ENCODE measurements around the gene ARHGAP22.

The ARHGAP22 gene

DNA sequence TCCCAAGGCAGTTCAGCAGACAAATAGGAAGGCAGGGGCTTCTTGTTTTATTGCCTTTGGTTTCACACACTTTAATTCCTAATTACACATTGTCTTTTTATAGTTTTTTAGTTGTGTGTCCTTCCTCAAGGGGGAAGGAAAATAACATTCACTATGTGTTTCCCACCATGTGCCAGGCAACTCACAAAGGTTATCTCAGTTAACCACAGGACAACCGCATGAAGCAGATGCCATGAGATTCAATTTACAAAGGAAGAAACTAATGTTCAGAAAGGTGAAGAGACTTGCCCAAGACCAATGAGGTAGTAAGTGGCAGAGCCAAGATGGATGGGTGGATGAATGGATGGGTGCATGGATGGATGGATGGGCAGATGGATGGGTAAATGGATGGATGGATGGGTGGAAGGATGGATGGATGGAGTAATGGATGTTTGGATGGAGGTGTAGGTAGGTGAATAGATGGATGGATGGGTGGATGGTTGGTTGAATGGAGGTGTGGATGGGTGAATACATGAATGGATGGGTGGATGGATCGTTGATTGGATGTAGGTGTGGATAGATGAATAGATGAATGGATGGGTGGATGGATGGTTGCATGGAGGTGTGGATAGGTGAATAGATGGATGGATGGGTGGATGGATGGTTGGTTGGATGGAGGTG is 77.9 kb downstream of the ARHGAP22 start:
- no peak for DNase-seq

- DNase-seq: no peak
These were observed 78.7 kb downstream of the ARHGAP22 start for GRCh38 chr10:48526011-48526821.

GRCh38 chr10:48525113-48525512 is 79.8 kb downstream of the ARHGAP22 start:
- no peak for DNase-seq

DNA sequence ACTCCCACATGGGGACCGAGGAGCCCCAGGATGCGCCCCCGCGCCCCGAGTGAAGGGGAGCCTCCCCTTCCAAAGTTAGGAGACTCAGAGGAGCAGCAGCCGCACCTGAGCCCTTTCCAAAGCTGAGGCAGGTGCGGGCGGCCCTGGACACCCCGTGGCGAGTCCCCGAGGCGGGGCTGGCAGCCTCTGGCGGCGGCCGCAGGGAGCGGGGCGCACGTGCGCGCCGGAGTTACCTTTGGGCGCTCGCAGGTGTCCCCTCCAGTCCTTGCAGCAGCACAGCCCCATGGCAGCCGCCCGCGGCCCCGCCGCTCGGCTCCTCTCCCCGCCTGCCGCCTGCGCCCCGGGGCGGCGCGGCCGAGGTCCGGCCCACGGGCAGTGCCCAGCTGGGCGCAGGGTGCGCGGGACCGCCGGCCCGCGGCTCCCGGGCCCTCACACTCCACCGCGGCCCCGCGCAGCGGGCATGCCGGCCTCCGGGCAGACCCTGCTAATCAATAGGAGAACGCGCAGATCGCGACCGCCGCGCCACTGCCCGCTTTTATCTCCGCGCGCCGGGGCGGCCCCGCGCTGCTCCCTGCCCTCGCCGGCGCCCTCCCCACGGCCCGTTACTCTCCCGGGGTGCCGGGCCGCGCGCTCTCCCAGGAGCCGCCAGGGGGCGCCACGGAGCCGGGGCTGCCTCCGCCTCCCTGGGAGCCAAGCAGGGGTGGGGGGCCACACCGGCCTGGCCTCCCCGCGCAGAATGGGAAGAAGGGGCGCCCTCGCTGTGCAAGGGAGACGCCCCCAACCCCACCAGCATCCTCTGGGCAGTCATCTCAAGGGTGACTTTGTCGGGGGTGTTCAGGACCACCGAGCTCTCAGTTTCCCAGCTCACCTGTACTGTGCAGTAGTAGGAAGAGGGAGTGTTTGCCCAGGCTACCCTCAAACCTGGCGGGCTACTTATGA is 80.8 kb downstream of the ARHGAP22 start:
- DNase-seq: no peak

- no peak for DNase-seq
These were observed 81.6 kb downstream of the ARHGAP22 start for GRCh38 chr10:48523212-48523819.

- DNase-seq: no peak
These were observed 82.7 kb downstream of the ARHGAP22 start for GRCh38 chr10:48522011-48522765.

DNA sequence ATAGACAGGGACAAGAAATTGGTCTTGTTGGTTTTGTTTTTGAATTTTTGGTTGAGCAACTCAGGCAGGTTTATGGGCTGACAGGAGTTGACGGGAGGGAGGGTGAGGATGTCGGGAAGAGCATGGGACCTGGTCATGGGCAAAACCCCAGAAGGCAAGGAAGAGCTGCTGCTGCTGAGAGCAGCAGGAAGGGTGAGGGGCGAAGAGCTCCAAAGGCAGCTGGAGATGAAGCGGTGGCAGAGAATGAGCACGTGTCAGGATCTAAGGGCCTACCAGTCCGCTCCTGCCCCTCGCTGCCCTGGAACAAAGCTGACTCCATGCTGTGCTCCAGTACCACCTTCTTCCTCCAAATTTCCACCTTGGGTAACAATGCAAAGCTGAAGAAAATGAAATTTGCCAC is 84.3 kb downstream of the ARHGAP22 start:
- no peak for DNase-seq

DNA sequence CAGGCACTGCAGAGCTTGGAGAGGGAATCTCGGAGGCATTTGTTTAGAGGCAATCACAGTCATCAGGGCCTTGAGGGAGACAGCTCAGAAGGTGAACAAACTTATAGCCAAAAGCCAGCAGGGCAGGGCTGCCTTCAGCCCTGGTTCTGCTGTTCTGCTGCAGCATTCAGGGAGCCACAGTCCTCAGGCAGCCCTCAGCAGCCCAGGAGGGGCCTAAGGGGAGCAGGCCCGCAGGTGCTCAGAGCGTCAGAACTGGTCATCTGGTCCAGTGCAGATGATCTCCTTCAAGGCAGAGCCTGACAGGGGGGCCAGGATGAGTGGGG is 84.7 kb downstream of the ARHGAP22 start:
- DNase-seq: no peak

DNA sequence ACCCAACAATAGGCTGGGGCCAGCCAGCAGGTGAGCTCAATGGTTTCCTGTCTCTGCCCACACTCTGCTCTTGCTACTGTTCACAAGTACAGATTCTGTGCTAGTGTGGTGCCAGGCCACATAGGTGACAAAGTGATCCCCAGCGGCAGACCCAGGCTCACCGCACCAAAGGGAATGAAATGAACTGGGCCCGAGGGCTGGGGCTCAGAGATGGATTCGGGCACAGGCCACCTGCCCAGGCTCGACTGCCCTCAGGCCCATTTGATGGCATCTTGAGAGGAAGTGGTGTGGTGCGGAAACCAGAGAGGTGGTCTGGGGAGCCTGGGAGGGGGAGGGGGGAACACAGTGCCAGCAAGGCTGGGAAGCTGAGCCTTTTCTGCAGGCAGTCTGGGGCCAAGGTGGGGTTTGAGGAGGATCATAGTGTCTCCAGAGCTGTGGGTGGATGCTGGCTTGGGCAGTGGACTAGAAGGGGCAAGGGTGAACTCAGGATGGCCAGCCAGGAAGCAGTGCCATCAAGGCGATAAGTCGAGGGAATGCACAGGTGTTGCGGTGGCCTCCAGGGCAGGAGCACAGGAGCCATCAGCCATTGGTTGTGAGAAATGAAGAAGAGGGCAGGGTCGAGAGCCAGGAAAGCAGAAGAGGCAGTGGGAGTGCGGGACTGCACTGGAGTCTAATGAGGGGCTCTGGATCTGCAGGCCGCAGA is 85.2 kb downstream of the ARHGAP22 start:
- no peak for DNase-seq

DNA sequence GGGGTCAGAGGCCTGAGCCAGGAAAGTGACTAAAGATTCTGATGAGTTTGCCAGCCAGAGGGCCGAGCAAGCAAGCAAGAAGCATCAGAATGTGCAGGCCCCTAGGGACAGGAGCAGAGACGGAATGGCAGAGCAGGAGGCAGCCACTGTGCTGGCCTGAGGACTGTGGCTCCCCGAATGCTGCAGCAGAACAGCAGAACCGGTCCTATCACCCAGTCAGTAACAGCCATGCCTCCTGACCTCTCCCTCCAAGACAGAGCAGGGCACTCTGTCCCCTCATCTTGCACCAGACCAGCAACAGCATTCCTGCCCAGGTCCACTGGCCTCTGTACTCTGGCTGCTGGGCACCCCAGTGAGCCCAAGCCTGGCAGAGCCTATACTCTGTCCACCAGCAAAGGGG is 85.9 kb downstream of the ARHGAP22 start:
- no peak for DNase-seq

DNA sequence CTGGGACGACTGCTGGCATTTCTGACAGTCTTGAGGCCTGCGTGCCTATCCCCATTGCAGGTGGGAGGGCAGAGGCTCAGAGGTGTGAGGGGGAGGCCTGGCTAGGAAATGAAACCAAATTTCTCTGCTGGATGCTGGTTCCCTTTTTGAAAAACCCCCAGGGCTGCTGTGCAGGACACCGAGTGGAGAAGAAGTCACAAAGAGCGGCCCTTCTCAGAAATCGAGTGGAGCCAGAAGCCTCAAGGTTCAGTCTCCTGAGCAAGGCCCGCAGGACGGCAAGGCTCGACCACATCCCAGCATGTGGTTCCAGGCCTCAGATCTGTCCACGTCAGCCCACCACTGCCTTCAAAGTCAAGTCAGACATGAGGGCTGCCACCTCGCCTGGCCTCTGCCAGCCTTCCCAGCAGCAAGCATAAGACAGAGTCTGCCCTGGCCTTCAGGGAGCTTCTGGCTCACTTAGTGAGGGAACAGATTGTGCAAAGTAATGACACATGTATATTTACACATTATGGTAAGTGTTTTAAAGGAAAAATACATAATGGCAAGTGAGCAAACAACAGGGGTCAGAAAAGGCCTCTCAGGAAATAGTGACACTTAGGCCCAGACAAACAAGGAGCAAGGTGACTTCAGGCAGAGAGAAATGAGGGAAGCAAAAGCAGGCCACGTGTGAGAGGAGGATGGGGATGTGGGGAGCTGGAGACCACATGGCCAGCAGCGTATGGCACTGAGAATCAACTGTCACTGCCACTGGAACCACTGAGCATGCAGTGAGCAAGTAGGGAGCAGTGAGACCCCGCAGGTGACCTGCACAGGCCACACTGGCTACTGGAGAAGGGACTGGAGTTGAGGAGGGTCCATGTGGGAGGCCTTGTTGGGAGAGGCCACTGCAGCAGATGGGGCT is 86.7 kb downstream of the ARHGAP22 start:
- no peak for DNase-seq

DNA sequence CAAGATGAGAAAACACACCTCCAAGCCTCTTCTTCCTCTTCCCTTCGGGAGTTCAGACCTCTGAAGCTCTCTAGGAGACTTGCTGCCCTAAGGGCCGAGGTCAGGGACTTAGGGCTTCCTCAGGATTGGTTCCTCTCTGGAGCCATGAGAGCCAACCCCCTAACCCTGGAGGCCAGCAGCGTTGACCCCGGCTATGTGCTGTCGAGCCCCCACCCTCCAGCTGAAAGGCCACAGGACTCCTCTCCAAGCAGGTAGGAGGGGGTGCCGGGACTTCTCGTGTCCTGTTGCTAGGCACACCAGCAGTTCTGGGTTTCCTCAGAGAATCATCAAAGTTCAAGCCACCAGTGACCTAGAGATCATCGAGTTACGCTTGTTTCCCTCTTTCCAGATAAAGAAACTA is 87.4 kb downstream of the ARHGAP22 start:
- DNase-seq: no peak

- no peak for DNase-seq
These were observed 88.0 kb downstream of the ARHGAP22 start for GRCh38 chr10:48516911-48517310.

GRCh38 chr10:48514916-48515315 is 90.0 kb downstream of the ARHGAP22 start:
- no peak for DNase-seq

- no peak for DNase-seq
These were observed 90.6 kb downstream of the ARHGAP22 start for GRCh38 chr10:48514255-48514654.

DNA sequence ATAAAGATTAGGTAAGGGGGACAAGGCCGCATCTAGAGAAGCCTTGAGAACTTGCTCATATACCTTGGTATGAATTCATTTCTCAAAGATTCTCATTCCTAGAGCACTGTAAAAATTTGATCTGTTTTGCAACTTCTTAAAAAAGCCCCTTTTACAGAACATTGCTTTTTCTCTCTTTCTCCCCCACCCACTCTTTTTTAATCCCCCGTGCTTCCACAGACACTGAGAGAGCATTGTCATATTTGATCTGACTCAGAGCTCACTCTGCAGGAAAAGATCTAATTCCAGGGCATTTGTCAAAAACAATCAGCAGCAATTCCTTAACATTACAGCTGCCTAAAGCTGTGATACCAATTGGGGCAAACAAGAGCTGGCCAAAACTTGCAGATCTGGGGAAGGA is 92.0 kb downstream of the ARHGAP22 start:
- no peak for DNase-seq

DNA sequence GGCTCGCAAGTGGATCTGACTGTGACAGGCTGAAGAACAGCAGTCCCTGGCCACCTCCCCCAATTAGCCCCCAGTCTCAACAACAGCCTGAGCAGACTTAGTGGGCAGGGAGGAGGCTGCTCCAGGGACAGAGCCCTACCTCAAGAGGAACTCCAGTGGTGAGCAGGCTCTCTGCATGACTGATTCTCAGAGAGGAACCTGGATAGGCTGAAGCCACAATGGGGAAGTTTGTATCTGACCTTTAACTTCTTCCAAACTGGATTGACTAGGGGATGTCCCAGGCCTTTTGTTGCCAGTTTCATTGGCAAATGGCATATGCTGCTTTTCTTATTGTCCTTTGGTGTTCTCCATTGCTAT is 93.0 kb downstream of the ARHGAP22 start:
- DNase-seq: no peak

- no peak for DNase-seq
These were observed 93.6 kb downstream of the ARHGAP22 start for GRCh38 chr10:48511066-48511874.

- DNase-seq: no peak
These were observed 94.7 kb downstream of the ARHGAP22 start for GRCh38 chr10:48509974-48510692.

Measured in stimulated activated CD4-positive, alpha-beta T cell treated with anti-CD3 and anti-CD28 coated beads, Interleukin-4, amount 100 ng/mL, for 4 hours (primary cell).